Caco-2 (cell line): ENCODE results near the gene UBL7. TPM values are rescaled to one million over a fixed set of nuclear protein-coding genes. Genes with fewer than 3 reads are reported as not detected.
A peak's percentile ranks its signal among the peaks of the same experiment; 100 is the strongest.

ENCODE experiments used
- BruUV-seq: library from RNA; stranded (reverse); fragments of 400-500 nt; replicated peaks from 2 replicates; lab custom pipeline; 2021; lab: Mats Ljungman, UMichigan
- CTCF ChIA-PET: fragments of 300-600 bp; sonication (Branson Sonifier 250); formaldehyde crosslinking; loops from one replicate; lab custom pipeline; 2022; ENCODE audit warnings: antibody characterized with exemption; lab: Charles Lee
- POLR2A ChIA-PET: fragments of 300-600 bp; sonication (Branson Sonifier 250); formaldehyde crosslinking; loops from one replicate; lab custom pipeline; 2022; ENCODE audit warnings: antibody characterized with exemption; lab: Charles Lee
- DNase-seq, 2 experiments: peaks; one replicate each; pipeline versions ENCODE4 v3.0.0 to v3.0.0-alpha.2; 2020 to 2022
- H3K27me3 ChIP-seq: replicated peaks from 2 replicates; pipeline ENCODE4 v1.6.0; 2011; ENCODE audit warnings: low read length; ENCODE audit not compliant: control insufficient read depth, insufficient read depth
- H3K36me3 ChIP-seq: 2 replicates; pipeline ENCODE4 v1.5.1; 2011; ENCODE audit warnings: low read length; ENCODE audit not compliant: control insufficient read depth, insufficient read depth
- H3K4me1 ChIP-seq: fragments of 250-450 bp; sonication (Bioruptor Pico); 2 replicates; pipeline ENCODE4 v1.5.1; 2020; ENCODE audit warnings: mild to moderate bottlenecking
- H3K4me3 ChIP-seq: 2 replicates; pipeline ENCODE4 v1.5.1; 2011; ENCODE audit warnings: low read depth, mild to moderate bottlenecking, control low read depth, low read length
- H3K9me3 ChIP-seq: fragments of 250-450 bp; sonication (Bioruptor Pico); 2 replicates; pipeline ENCODE4 v1.5.1; 2020; ENCODE audit warnings: mild to moderate bottlenecking, moderate library complexity
- H3K27ac Mint-ChIP-seq: one replicate; pipeline ENCODE4 v1.8.0; 2022; ENCODE audit warnings: mixed read lengths; ENCODE audit not compliant: unreplicated experiment
- H3K27me3 Mint-ChIP-seq: one replicate; pipeline ENCODE4 v1.8.0; 2022; ENCODE audit warnings: mixed read lengths; ENCODE audit not compliant: insufficient read depth, unreplicated experiment
- H3K36me3 Mint-ChIP-seq: one replicate; pipeline ENCODE4 v1.8.0; 2022; ENCODE audit warnings: mild to moderate bottlenecking, mixed read lengths; ENCODE audit not compliant: insufficient read depth, unreplicated experiment
- H3K4me1 Mint-ChIP-seq: one replicate; pipeline ENCODE4 v1.8.0; 2022; ENCODE audit warnings: low read depth, mixed read lengths; ENCODE audit not compliant: unreplicated experiment
- H3K4me3 Mint-ChIP-seq: one replicate; pipeline ENCODE4 v1.8.0; 2022; ENCODE audit warnings: mild to moderate bottlenecking, moderate library complexity, mixed read lengths; ENCODE audit not compliant: unreplicated experiment
- H3K9me3 Mint-ChIP-seq: one replicate; pipeline ENCODE4 v1.8.0; 2022; ENCODE audit warnings: mixed read lengths; ENCODE audit not compliant: unreplicated experiment
- intact Hi-C: fragments of 100-400 bp; cut with micrococcal nuclease; formaldehyde crosslinking; loops from one replicate; pipeline ENCODE4 v1.10.0; 2022; ENCODE audit not compliant: unreplicated experiment
- total RNA-seq: library from RNA; stranded (reverse); gene quantifications from 2 replicates; pipeline ENCODE4 v1.2.3, GENCODE V29; 2022
- TF ChIP-seq, protein P1 (sequence below), 2 experiments: fragments of 200-600 bp in 1 of 2; IDR thresholded peaks; 1 replicate in 1 of 2; 2 replicates in 1 of 2; pipeline versions ENCODE4 v1.5.1 to v1.8.0; 2011 to 2022; ENCODE audit warnings: antibody characterized with exemption in 1 of 2, control low read depth in 1 of 2, inconsistent platforms in 1 of 2, low read depth in 1 of 2, low read length in 1 of 2, mild to moderate bottlenecking in 1 of 2, moderate library complexity in 1 of 2; ENCODE audit not compliant: insufficient read depth in 1 of 2, severe bottlenecking in 1 of 2, unreplicated experiment in 1 of 2

UBL7 gene
- total RNA-seq, 1 experiment from 2014 or later: 34.4 TPM

DNA sequence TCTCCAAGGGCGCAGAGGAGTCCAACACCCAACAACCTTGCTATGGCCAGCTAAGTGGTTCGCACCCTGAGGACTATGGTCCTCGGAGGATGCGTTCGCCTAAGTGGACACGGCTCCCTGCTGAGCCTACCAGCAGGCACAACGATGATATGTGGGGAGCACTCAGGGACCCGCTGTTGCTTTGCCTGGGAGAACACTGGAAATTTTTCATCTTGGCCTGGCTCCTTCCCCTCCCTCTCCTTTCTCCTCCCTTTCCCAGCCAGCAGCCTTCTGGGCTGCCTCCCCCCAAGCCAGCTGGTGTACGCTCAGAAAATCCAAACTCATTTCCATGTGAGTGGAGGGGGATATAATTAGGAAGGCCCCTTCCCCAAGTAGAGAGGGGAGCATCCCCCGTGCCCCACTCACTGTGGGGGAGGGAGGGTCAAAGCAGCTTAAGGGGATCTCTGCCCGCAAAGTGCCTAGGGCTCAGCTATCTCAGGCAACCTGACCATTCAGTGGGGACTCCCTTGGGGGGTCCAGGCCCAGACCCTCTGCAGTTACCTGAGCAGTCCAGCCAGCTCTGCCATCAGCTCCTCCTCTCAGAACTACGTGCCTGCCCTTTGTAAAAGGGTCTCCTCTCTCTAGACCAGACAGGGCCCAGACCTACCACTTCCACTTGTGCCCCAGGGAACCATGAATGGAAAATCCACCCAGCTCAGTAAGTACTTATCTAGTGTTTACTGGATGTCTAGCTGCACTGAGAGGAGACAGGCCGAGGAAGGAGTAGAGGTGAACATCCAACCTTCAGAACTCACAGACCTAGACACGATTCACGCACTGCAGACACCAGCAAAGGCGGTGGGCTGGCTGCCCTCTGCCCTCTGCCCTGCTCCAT lies 26.5 kb downstream of the UBL7 start:
- Mint-ChIP-seq H3K4me1 (peaks cover 40% of the 10 kb centered on the region), H3K9me3 (no peaks in the 10 kb centered on the region), H3K36me3 (peaks cover 21% of the 10 kb centered on the region), H3K4me3 (peak overlapping the region; percentile 66), H3K27ac (peak overlapping the region; percentile 83), H3K27me3 (no peaks in the 10 kb centered on the region)
- DNase-seq: no peak
- Histone ChIP-seq H3K9me3 (no peaks in the 10 kb centered on the region), H3K4me1 (peaks cover 21% of the 10 kb centered on the region), H3K4me3 (peak overlapping the region; percentile 94), H3K27me3 (no peaks in the 10 kb centered on the region), H3K36me3 (no peaks in the 10 kb centered on the region; the same call in none of the 2 replicates)
- POLR2A ChIA-PET: interaction anchor here (1.2 kb wide), 1 partner anchor 26 kb away, joined by 4 read pairs; the partner anchor contains the start of gene UBL7
- intact Hi-C loops: loop anchor here (5.0 kb wide), 1 partner anchor 48 kb away; no protein-coding TSS in a partner anchor
- CTCF ChIA-PET: interaction anchor here (1.0 kb wide), 1 partner anchor 52 kb away, joined by 4 read pairs; no protein-coding TSS in a partner anchor
- TF ChIP-seq, protein P1, sequence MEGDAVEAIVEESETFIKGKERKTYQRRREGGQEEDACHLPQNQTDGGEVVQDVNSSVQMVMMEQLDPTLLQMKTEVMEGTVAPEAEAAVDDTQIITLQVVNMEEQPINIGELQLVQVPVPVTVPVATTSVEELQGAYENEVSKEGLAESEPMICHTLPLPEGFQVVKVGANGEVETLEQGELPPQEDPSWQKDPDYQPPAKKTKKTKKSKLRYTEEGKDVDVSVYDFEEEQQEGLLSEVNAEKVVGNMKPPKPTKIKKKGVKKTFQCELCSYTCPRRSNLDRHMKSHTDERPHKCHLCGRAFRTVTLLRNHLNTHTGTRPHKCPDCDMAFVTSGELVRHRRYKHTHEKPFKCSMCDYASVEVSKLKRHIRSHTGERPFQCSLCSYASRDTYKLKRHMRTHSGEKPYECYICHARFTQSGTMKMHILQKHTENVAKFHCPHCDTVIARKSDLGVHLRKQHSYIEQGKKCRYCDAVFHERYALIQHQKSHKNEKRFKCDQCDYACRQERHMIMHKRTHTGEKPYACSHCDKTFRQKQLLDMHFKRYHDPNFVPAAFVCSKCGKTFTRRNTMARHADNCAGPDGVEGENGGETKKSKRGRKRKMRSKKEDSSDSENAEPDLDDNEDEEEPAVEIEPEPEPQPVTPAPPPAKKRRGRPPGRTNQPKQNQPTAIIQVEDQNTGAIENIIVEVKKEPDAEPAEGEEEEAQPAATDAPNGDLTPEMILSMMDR (IDR thresholded peaks at IDR 0.05; ENCODE audit: insufficient read depth in 1 of 2, low read depth in 1 of 2, low read length in 1 of 2, severe bottlenecking in 1 of 2, unreplicated experiment in 1 of 2): no peak
- BruUV-seq: TSS peak; percentile 65

DNA sequence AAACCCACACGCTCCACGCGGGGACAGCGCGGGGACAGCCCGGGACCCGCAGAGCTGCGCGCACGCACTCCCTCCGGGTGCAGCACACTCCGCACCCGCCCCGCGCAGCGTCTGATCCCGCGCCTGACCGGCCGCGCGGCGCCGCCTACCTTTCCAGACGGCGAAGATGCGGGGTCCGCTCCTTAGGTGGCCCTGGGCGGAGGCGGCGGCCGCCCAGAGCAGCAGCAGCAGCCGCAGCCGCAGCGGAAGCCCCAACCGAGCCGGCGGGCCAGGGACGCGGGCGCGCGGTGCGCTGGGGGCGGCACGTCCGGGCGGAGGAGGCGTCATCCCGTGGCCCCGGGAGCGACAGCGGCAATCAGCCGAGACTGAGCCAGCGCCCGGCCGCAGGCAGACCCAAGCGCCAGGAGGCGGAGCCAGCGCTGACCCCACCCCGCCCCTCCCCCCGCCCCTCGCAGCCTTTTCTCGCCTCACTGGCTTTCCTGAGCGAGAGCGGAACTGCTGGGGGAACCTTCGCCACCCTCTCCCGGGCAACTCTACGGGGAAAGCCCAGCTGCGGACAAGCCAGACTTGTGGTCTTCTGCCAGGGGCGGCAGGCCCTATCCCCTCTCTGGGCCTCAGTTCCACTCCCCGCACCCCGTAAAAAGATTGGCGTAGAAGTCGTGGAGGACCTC lies 27.2 kb downstream of the UBL7 start, which contains the start of gene SEMA7A:
Gene SEMA7A, minus strand, starts transcription at position 367 of the 671 bp plus-strand sequence. Its CDS starts 40 bp downstream, at position 327.
- Mint-ChIP-seq H3K27ac (peak within 1 kb of the TSS; percentile 83), H3K4me3 (peak within 1 kb of the TSS; percentile 68), H3K4me1 (peaks cover 38% of the 10 kb centered on the region), H3K27me3 (no peaks in the 10 kb centered on the region), H3K36me3 (peaks cover 26% of the 10 kb centered on the region), H3K9me3 (no peaks in the 10 kb centered on the region)
- ChIA-PET CTCF (no interaction called here), POLR2A (interaction anchor here (0.9 to 1.2 kb wide), 2 partner anchors 27 to 61 kb away, joined by 4 read pairs; partner anchors contain the start of gene UBL7)
- Histone ChIP-seq H3K27me3 (no peaks in the 10 kb centered on the region), H3K36me3 (no peaks in the 10 kb centered on the region; the same call in none of the 2 replicates), H3K4me3 (peak within 1 kb of the TSS; percentile 94), H3K4me1 (peaks cover 17% of the 10 kb centered on the region), H3K9me3 (no peaks in the 10 kb centered on the region)
- peak; percentile 76 to 82 for DNase-seq
- TF ChIP-seq, protein P1 (IDR thresholded peaks at IDR 0.05; ENCODE audit: insufficient read depth in 1 of 2, low read depth in 1 of 2, low read length in 1 of 2, severe bottlenecking in 1 of 2, unreplicated experiment in 1 of 2): no peak
- no TSS peak for BruUV-seq
- intact Hi-C loops: loop anchor here (5.0 kb wide), 1 partner anchor 49 kb away; no protein-coding TSS in a partner anchor
